Psoas muscle (tissue), 8 donors: Measurements from ENCODE around the gene SPRY2. TPM values are rescaled to one million over a fixed set of nuclear protein-coding genes. Genes with fewer than 3 reads are reported as not detected.

Experiments used
- ATAC-seq, 4 donors: fragments of 200-7000 bp; cut with Tn5 transposase; one replicate each; pipeline ENCODE4 v1.9.1; 2020; ENCODE audit warnings: moderate library complexity in 3 of 4, mild to moderate bottlenecking in 2 of 4
- DNase-seq, 2 donors: peaks; one replicate each; pipeline ENCODE4 v3.0.0-alpha.2; 2020
- H3K27ac ChIP-seq: fragments of 200-600 bp; one replicate; pipeline ENCODE4 v1.8.0; 2022
- H3K27me3 ChIP-seq, 3 donors: fragments of 200-600 bp in 1 of 3; one replicate each; pipeline versions ENCODE4 v1.6.1 to v1.8.0; 2013 to 2022; ENCODE audit warnings: low read length in 2 of 3, mild to moderate bottlenecking in 2 of 3, moderate library complexity in 1 of 3; ENCODE audit not compliant: insufficient read depth in 3 of 3
- H3K36me3 ChIP-seq, 2 donors: fragments of 200-600 bp in 1 of 2; one replicate each; pipeline versions ENCODE4 v1.6.1 to v1.8.0; 2013 to 2022; ENCODE audit warnings: low read depth in 1 of 2, mild to moderate bottlenecking in 1 of 2, moderate library complexity in 1 of 2; ENCODE audit not compliant: insufficient read depth in 1 of 2
- H3K4me1 ChIP-seq: fragments of 200-600 bp; one replicate; pipeline ENCODE4 v1.8.0; 2022
- H3K4me3 ChIP-seq: fragments of 200-600 bp; one replicate; pipeline ENCODE4 v1.8.0; 2022; ENCODE audit warnings: mild to moderate bottlenecking
- H3K9me3 ChIP-seq: fragments of 200-600 bp; one replicate; pipeline ENCODE4 v1.8.0; 2022
- CTCF ChIP-seq: fragments of 200-600 bp; IDR thresholded peaks from one replicate; pipeline ENCODE4 v1.8.0; 2022; ENCODE audit warnings: antibody characterized with exemption
- WGBS, 3 donors: extraction: QIAGEN DNeasy Blood & Tissue Kit; methylation state at CpG; one replicate each; pipeline versions ENCODE4 v1.1.6 to v1.1.7; 2013; 5-methylcytosine and 5-hydroxymethylcytosine counted together
- intact Hi-C, 2 donors: fragments of 100-400 bp; cut with DNase I; formaldehyde crosslinking; loops; one replicate each; pipeline versions ENCODE4 v1.11.0 to v1.14.2; 2022
- polyA plus RNA-seq, 3 donors: library from polyadenylated mRNA; stranded (reverse); fragments of 200-250 nt; gene quantifications; one replicate each; pipeline ENCODE4 v1.2.3, GENCODE V29; 2013
- total RNA-seq, 4 donors: library from RNA; stranded (reverse); fragmentation: NEBNext Ultra II Directional in 2 of 4; extraction: Animal tissue kit (Norgen Biotek cat#: 25700) in 2 of 4; gene quantifications; one replicate each; pipeline versions ENCODE4 v1.2.1 to v1.2.4, GENCODE V29; 2021 to 2023
- donor health status: healthy with polysubstance abuse.
- donor health status: DM: no; HTN: no; CAD: no; lungs with moderate emphysema.
- donor health status: Bipolar disorder and iron deficiency.
- donor health status: healthy.
- donor health status: DM: yes; HTN: yes; CAD: no.
- donor health status: DM: no; HTN: no; CAD: no.
- donor health status: DM: no; HTN: no; CAD: no.
- donor health status: DM: yes; HTN: yes; CAD: no.

Gene SPRY2
- total and polyA plus RNA-seq, 7 donors = 15.2 to 171 (median 26.5) TPM

GRCh38 chr13:80374901-80375300 lies 34.0 kb upstream of the SPRY2 start:
- Histone ChIP-seq H3K4me1 (no peaks in the 10 kb centered on the region), H3K36me3 (no peaks in the 10 kb centered on the region), H3K9me3 (no peaks in the 10 kb centered on the region), H3K27me3 (no peaks in the 10 kb centered on the region), H3K4me3 (no peak overlapping the region), H3K27ac (no peak overlapping the region)
- no peak for TF ChIP-seq CTCF
- no peak for DNase-seq
- peak in 1 of 4 donors; percentile 27 for ATAC-seq
- intact Hi-C loops = no loop called here
- 44 to 68% (median 50%) methylated on average over 2 of the region's 2 CpGs for WGBS, 3 donors

- 42 to 54% (median 43%) methylated on average over 5 of the region's 5 CpGs for WGBS, 3 donors
- no peak overlapping the region for H3K4me3 ChIP-seq
- H3K9me3 ChIP-seq = no peaks in the 10 kb centered on the region
- ATAC-seq (peak in 3 of 4 donors; percentile 75 to 86 (median 86)), DNase-seq (peak; percentile 82 to 90)
- H3K4me1 ChIP-seq = no peaks in the 10 kb centered on the region
- intact Hi-C loops = no loop called here
- TF ChIP-seq CTCF = no peak
- no peaks in the 10 kb centered on the region for H3K36me3 ChIP-seq
- H3K27ac ChIP-seq = no peak overlapping the region
- H3K27me3 ChIP-seq = no peaks in the 10 kb centered on the region
These were observed 33.5 kb upstream of the SPRY2 start for GRCh38 chr13:80374444-80374843.

- WGBS, 3 donors = 87 to 93% (median 92%) methylated on average over 6 of the region's 6 CpGs
- no peak overlapping the region for H3K27ac ChIP-seq
- ATAC-seq (no peak), DNase-seq (no peak)
- H3K4me3 ChIP-seq = no peak overlapping the region
- intact Hi-C loops = no loop called here
- H3K4me1 ChIP-seq = no peaks in the 10 kb centered on the region
- H3K36me3 ChIP-seq = no peaks in the 10 kb centered on the region
- no peak for TF ChIP-seq CTCF
- no peaks in the 10 kb centered on the region for H3K27me3 ChIP-seq
- no peaks in the 10 kb centered on the region for H3K9me3 ChIP-seq
These were observed 31.0 kb upstream of the SPRY2 start for GRCh38 chr13:80371840-80372509.

GRCh38 chr13:80367473-80367872 lies 26.5 kb upstream of the SPRY2 start:
- 91 to 96% (median 95%) methylated on average over 3 of the region's 3 CpGs for WGBS, 3 donors
- no peak for DNase-seq

More at GRCh38 chr13:80367473-80367872, 26.5 kb upstream of the SPRY2 start:
- Histone ChIP-seq H3K4me1 (no peaks in the 10 kb centered on the region), H3K4me3 (no peak overlapping the region), H3K27me3 (no peaks in the 10 kb centered on the region), H3K9me3 (no peaks in the 10 kb centered on the region), H3K36me3 (no peaks in the 10 kb centered on the region), H3K27ac (no peak overlapping the region)
- ATAC-seq = no peak
- intact Hi-C loops = loop anchor here in 1 of 2 donors (5.0 kb wide), 1 partner anchor 690 kb away; no protein-coding TSS in a partner anchor
- TF ChIP-seq CTCF = no peak
